ENCODE results near the gene SLC16A6. TPM values are rescaled to one million over a fixed set of nuclear protein-coding genes. Genes with fewer than 3 reads are reported as not detected.

Gene SLC16A6
- total and polyA plus RNA-seq, 10 donors = 1.5 to 8.7 (median 5.9) TPM

DNA sequence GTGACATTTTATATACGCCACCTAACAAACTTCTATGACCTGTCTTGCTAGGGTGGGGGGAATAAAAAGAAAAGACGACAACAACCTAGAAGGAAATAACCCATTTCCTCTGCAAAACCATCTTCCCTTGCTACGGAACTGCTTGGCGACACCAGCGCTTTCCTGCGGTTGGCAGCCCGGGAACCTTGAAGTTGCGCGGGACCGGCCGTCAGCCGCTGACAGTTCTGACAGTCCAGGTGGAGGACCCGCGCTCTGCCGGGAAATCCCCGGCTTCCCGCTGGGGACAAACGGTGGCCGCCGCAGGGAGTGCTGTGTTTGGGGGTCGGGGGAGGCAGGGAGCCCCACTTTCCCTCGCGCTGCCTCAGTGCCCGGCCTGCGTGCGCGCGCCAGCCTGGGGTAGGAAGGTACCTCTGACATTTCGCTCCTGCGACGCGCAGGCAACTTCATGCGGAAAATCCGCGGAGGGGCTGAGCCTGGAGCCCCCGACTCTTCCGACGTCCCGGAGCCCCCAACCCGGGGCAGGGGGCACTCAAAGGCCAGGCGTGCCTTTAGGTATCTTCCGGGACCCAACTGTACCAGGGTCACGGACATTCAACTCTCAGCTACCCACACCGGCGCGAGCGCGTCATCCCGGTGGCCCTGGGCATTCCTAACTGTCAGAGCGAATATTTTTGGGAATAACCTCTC lies 516 bp downstream of the SLC16A6 start:
- no peaks in the 10 kb centered on the region for H3K9me3 ChIP-seq
- intact Hi-C loops (cut with DNase I; ENCODE audit: low total_unique reads) = loop anchor here (10.0 kb wide), 1 partner anchor 54 kb away; no protein-coding TSS in a partner anchor
- H3K27me3 ChIP-seq (replicated peaks in 1 of 7) = peaks cover 0 to 24% (median 0%) of the 10 kb centered on the region in 7 donors
- peak overlapping the region; percentile 96 to 100 (median 98) for H3K27ac ChIP-seq
- DNase-seq = peak; percentile 91
- WGBS, 5 donors = 0 to 2% (median 1%) methylated on average over 38 to 50 of the region's 50 CpGs
- peak overlapping the region; percentile 60 to 94 (median 73) for H3K4me3 ChIP-seq
- H3K4me1 ChIP-seq = peaks cover 12 to 75% (median 45%) of the 10 kb centered on the region in 6 donors
- H3K36me3 ChIP-seq = no peaks in the 10 kb centered on the region
- TF ChIP-seq POLR2AphosphoS5 (IDR thresholded peaks at IDR 0.05) (peak; percentile 70 to 78 (median 74)), POLR2A (IDR thresholded peaks at IDR 0.05) (no peak)
- TF ChIP-seq, protein P1, sequence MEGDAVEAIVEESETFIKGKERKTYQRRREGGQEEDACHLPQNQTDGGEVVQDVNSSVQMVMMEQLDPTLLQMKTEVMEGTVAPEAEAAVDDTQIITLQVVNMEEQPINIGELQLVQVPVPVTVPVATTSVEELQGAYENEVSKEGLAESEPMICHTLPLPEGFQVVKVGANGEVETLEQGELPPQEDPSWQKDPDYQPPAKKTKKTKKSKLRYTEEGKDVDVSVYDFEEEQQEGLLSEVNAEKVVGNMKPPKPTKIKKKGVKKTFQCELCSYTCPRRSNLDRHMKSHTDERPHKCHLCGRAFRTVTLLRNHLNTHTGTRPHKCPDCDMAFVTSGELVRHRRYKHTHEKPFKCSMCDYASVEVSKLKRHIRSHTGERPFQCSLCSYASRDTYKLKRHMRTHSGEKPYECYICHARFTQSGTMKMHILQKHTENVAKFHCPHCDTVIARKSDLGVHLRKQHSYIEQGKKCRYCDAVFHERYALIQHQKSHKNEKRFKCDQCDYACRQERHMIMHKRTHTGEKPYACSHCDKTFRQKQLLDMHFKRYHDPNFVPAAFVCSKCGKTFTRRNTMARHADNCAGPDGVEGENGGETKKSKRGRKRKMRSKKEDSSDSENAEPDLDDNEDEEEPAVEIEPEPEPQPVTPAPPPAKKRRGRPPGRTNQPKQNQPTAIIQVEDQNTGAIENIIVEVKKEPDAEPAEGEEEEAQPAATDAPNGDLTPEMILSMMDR (IDR thresholded peaks at IDR 0.05 in 8 of 11, conservative IDR thresholded peaks at IDR 0.05 in 3 of 11) = no peak

- intact Hi-C loops (cut with DNase I; ENCODE audit: low total_unique reads) = loop anchor here (10.0 kb wide), 1 partner anchor 55 kb away; no protein-coding TSS in a partner anchor
- Histone ChIP-seq H3K36me3 (no peaks in the 10 kb centered on the region), H3K27ac (peak overlapping the region; percentile 96 to 100 (median 98)), H3K4me3 (peak overlapping the region; percentile 60 to 94 (median 73)), H3K4me1 (peaks cover 12 to 70% (median 45%) of the 10 kb centered on the region in 6 donors), H3K9me3 (no peaks in the 10 kb centered on the region), H3K27me3 (replicated peaks in 1 of 7) (peaks cover 0 to 24% (median 0%) of the 10 kb centered on the region in 7 donors)
- WGBS, 5 donors = 5 to 13% (median 11%) methylated on average over 9 of the region's 9 CpGs
- DNase-seq = no peak
- TF ChIP-seq POLR2A (IDR thresholded peaks at IDR 0.05) (no peak), POLR2AphosphoS5 (IDR thresholded peaks at IDR 0.05) (no peak)
- TF ChIP-seq, protein P1 (IDR thresholded peaks at IDR 0.05 in 8 of 11, conservative IDR thresholded peaks at IDR 0.05 in 3 of 11) = no peak
These were observed 1.0 kb downstream of the SLC16A6 start for GRCh38 chr17:68289936-68290267.

- Histone ChIP-seq H3K27ac (peak overlapping the region; percentile 96 to 100 (median 98)), H3K27me3 (replicated peaks in 1 of 7) (peaks cover 0 to 24% (median 0%) of the 10 kb centered on the region in 7 donors), H3K4me1 (peaks cover 12 to 66% (median 44%) of the 10 kb centered on the region in 6 donors), H3K9me3 (no peaks in the 10 kb centered on the region), H3K36me3 (no peaks in the 10 kb centered on the region), H3K4me3 (peak overlapping the region in 7 of 8 donors; percentile 62 to 94 (median 77))
- no peak for DNase-seq
- intact Hi-C loops (cut with DNase I; ENCODE audit: low total_unique reads) = no loop called here
- 76 to 85% (median 78%) methylated on average over 7 of the region's 7 CpGs for WGBS, 5 donors
- no peak for TF ChIP-seq POLR2A (IDR thresholded peaks at IDR 0.05)
- TF ChIP-seq POLR2AphosphoS5 (IDR thresholded peaks at IDR 0.05) = no peak
- TF ChIP-seq, protein P1 (IDR thresholded peaks at IDR 0.05 in 8 of 11, conservative IDR thresholded peaks at IDR 0.05 in 3 of 11) = no peak
These were observed 1.5 kb downstream of the SLC16A6 start for GRCh38 chr17:68289473-68289872.

DNA sequence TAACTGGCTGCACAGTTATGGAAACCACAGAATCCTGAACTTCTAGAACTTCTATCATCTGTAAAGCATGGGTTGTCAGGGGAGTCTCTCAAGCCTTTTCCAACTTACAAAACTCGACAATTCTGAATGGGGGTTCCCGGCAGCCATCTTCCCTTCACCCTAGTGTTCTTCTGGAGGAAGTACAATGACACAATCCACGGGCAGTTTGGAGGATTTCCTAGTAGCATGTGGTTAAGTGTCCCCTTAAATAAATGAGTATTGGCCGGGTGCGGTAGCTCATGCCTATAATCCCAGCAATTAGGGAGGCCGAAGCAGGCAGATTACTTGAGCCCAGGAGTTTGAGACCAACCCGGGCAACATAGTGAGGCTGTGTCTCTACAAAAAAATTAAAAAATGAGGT lies 2.1 kb downstream of the SLC16A6 start:
- no peak for TF ChIP-seq POLR2A (IDR thresholded peaks at IDR 0.05)
- TF ChIP-seq, protein P1 (IDR thresholded peaks at IDR 0.05 in 8 of 11, conservative IDR thresholded peaks at IDR 0.05 in 3 of 11) = peak in 3 of 11 experiments; percentile 32 to 56 (median 50)
- Histone ChIP-seq H3K36me3 (no peaks in the 10 kb centered on the region), H3K9me3 (no peaks in the 10 kb centered on the region), H3K27ac (peak overlapping the region; percentile 96 to 100 (median 98)), H3K4me1 (peaks cover 12 to 63% (median 42%) of the 10 kb centered on the region in 6 donors), H3K4me3 (peak overlapping the region in 4 of 8 donors; percentile 62 to 94 (median 74)), H3K27me3 (replicated peaks in 1 of 7) (peaks cover 0 to 24% (median 0%) of the 10 kb centered on the region in 7 donors)
- 34 to 57% (median 42%) methylated on average over 7 of the region's 7 CpGs for WGBS, 5 donors
- no peak for DNase-seq
- intact Hi-C loops (cut with DNase I; ENCODE audit: low total_unique reads) = no loop called here

All from spleen (tissue), 11 donors.